NB4 (cell line): ENCODE measurements around the gene KCTD16.

ENCODE experiments used
- DNase-seq: peaks from one replicate; pipeline ENCODE4 v3.0.0; 2010; ENCODE audit warnings: low read depth
- H3K4me3 ChIP-seq: one replicate; pipeline ENCODE4 v1.5.1; 2011; ENCODE audit warnings: mild to moderate bottlenecking, low read depth, low read length, moderate library complexity
- MYC ChIP-seq: IDR thresholded peaks from 2 replicates; pipeline ENCODE4 v1.6.1; 2011; ENCODE audit warnings: low read depth, low read length
- POLR2A ChIP-seq: IDR thresholded peaks from 2 replicates; pipeline ENCODE4 v1.6.1; 2011; ENCODE audit warnings: mild to moderate bottlenecking; ENCODE audit not compliant: insufficient read length; ENCODE audit errors: extremely low read depth
- TF ChIP-seq, protein P1 (sequence below): IDR thresholded peaks from 2 replicates; pipeline ENCODE4 v1.6.1; 2011; ENCODE audit warnings: low read depth, low read length
- TF ChIP-seq, protein P2 (sequence below): IDR thresholded peaks from one replicate; pipeline ENCODE4 v1.5.1; 2012; ENCODE audit warnings: low read depth, low read length

KCTD16 gene

DNA sequence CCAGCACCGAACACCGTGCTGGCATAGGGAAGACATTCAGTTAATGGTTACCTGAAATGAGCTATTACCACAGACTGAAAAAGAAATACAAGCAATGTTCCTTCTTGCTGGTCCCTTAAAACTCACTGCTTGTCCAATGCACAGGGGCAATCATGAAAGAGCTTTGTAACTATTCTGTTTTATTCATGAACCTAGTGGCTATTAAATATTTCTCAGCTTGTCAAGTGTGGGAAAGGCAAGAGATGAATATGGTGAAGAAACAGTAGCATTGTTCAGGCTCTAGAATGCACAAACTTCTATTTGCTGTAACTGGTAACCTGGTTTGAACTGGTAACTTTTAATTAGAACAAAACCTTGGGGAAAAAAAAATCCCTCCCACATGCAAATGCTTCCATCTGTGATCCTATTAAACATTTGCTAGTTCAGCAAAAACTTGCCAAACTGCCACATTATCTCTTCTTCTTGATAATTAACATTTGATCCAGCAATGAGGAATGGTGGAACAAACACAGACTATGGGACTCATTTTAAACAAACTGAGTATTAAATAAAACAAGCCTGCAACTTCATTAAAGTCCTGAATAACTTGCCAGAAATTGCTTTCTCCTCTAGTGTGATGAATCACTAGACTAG lies 36.4 kb upstream of the KCTD16 start:
- TF ChIP-seq POLR2A = no peak
- no peak for TF ChIP-seq MYC
- TF ChIP-seq, protein P1, sequence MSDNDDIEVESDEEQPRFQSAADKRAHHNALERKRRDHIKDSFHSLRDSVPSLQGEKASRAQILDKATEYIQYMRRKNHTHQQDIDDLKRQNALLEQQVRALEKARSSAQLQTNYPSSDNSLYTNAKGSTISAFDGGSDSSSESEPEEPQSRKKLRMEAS = no peak
- H3K4me3 ChIP-seq = no peak overlapping the region
- DNase-seq = no peak

DNA sequence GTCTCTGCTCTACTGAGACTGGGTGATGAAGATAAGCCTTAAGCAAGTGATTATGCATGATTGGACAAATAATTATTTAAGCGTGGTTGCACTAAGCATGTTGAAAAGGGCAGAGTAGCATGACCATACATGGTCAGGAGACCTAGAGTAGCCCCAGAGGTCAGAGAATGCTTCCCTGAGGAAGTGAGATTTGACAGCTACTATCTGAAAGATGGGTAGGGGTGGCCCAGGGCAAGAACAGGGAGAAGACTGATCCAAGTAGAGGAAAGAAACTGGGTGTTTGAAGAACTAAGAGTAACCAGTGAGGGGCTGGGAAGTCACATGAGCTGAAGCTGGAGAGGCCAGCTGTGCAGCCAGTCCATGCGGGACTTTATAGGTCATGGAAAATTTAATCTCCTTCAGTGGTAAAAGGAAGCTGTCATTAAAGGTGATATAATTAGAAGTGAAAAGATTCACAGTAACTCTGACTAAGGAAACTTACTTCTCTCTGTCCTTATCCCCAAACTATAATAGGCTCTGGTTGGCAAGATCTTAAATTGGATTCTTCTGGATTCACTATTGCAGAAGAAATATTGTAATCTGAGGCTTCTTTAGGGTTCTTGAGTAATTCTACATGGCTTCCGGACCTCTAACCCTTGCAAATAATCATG lies 35.4 kb upstream of the KCTD16 start:
- DNase-seq = no peak
- TF ChIP-seq, protein P1 = no peak
- no peak overlapping the region for H3K4me3 ChIP-seq

DNA sequence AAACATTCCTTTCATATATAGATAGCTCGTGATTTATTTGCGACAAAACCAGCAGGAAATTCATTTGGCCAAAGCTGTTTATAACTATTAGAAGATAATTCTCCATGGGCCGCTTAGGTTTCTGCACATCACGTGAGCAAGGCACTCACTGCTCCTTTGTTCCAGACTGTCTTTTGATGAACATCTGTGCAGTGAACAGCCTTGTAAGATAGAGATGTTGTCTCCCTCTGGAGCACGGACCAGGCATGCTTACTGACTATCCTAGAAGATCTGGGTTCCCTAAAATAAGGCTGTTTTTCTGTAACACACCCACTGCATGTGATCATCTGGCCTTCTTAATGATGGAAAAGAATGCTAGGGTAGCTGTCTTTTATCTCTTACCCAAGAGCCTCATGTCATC lies 31.1 kb upstream of the KCTD16 start:
- DNase-seq = no peak
- TF ChIP-seq, protein P2, sequence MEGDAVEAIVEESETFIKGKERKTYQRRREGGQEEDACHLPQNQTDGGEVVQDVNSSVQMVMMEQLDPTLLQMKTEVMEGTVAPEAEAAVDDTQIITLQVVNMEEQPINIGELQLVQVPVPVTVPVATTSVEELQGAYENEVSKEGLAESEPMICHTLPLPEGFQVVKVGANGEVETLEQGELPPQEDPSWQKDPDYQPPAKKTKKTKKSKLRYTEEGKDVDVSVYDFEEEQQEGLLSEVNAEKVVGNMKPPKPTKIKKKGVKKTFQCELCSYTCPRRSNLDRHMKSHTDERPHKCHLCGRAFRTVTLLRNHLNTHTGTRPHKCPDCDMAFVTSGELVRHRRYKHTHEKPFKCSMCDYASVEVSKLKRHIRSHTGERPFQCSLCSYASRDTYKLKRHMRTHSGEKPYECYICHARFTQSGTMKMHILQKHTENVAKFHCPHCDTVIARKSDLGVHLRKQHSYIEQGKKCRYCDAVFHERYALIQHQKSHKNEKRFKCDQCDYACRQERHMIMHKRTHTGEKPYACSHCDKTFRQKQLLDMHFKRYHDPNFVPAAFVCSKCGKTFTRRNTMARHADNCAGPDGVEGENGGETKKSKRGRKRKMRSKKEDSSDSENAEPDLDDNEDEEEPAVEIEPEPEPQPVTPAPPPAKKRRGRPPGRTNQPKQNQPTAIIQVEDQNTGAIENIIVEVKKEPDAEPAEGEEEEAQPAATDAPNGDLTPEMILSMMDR = no peak
- H3K4me3 ChIP-seq = no peak overlapping the region

DNA sequence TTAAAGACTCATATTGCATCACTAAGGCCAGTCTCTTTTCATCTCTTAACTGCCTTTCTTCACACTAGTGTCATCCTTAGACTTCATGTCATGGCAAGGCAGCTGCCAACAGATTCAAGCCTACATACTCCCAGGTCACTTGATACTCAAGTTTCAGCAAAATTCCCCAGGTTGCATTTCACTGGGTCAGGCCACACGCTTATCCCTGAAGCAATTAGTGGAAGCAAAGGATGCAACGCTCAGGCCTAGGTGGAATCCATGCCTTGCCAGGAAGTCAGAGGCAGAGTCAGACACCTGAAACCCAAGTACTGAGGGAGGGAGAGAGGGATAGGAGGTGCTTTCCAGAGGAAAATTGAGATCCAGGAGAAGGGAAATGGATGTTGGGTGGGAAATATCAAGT lies 29.1 kb upstream of the KCTD16 start:
- no peak for DNase-seq
- H3K4me3 ChIP-seq = no peak overlapping the region
- TF ChIP-seq POLR2A = no peak
- TF ChIP-seq, protein P1 = no peak
- TF ChIP-seq, protein P2 = no peak
- TF ChIP-seq MYC = no peak

DNA sequence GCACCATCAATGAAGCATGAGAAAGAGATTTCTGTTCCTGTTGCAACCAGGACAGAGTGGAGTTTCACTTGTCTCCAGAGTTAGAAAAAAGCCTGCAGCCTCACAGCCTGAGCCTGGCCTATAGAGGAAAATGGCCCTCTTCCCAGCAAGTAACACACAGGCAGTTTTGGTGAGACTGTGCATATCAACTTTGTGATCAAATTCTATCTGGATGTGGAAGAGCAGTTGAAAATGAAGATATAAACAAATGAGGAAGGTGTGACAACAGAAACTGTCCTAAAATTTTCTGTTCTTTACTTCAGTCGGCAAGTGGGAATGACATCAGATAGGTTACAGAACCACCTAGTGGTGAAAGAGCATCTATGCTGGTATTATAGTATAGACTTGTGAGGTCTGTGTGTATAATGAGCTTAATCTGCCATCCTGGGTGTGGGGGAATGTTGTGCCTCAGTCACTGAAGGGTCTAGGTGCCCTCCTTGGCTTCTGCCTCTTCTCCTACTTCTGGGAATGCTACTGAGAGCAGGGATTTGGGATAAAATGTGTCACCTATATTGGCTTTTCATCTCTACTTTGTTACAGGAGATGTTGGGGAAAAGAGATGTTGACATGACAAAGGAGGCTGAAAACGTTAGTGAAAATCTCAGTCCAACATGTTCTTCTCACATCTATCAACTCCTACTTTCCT lies 28.4 kb upstream of the KCTD16 start:
- no peak overlapping the region for H3K4me3 ChIP-seq
- TF ChIP-seq, protein P2 = peak; percentile 50
- TF ChIP-seq MYC = no peak
- TF ChIP-seq POLR2A = no peak
- TF ChIP-seq, protein P1 = no peak
- peak; percentile 59 for DNase-seq

DNA sequence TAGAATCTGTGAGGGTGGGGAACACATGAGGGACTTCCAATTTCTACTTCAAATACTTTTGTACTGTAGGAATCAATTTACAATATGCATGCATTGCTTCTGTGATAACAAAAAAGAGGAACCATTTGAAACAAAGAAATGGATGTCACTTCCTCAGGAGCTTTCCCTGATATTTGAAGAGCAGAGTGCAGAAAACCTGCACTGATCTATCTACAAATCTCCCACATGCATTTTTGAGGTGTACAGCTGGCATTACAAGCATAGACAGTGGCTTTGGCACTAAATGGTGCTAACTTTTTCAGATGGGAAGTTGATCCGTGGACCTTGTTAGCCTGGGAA lies 27.9 kb upstream of the KCTD16 start:
- no peak overlapping the region for H3K4me3 ChIP-seq
- TF ChIP-seq POLR2A = no peak
- TF ChIP-seq, protein P2 = no peak
- TF ChIP-seq MYC = no peak
- TF ChIP-seq, protein P1 = no peak
- DNase-seq = peak; percentile 28

DNA sequence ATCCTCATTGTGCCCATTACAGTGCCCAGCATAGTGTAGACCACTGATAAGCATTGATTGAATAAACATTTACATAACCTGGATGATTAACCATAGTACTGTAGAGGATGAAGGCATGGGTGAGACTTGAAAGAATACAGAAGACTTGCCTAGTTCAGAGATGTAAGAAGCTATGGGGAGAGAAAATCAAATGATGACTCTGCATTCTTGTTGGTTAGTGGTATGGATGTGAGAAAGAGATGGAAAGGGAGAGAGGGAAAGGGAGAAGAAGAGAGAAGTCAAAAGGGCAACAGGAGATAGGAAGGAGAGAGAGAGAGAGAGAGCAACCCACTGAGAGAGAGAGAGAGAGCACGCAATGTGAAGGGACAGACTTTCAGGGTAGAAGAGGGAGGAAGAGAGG lies 27.0 kb upstream of the KCTD16 start:
- no peak overlapping the region for H3K4me3 ChIP-seq
- TF ChIP-seq MYC (no peak), POLR2A (no peak)
- TF ChIP-seq, protein P2 = no peak
- TF ChIP-seq, protein P1 = no peak
- DNase-seq = no peak
